ENCODE measurements around the gene BCAS1. TPM values are rescaled to one million over a fixed set of nuclear protein-coding genes. Genes with fewer than 3 reads are reported as not detected.
A peak's percentile ranks its signal among the peaks of the same experiment; 100 is the strongest.

The BCAS1 gene
- polyA plus RNA-seq, 1 of the 3 experiments (the other 2 are of a cell fraction), result not detected

GRCh38 chr20:53942472-53942816 lies 128.0 kb downstream of the BCAS1 start:
- H3K79me2 ChIP-seq (ENCODE audit: insufficient read depth), result no peaks in the 10 kb centered on the region
- H3K9ac ChIP-seq, result no peak overlapping the region
- CTCF ChIA-PET, result interaction anchor here (1.4 to 4.9 kb wide), 4 partner anchors 26 to 1630 kb away, joined by 3 to 46 read pairs (median 10); no protein-coding TSS in a partner anchor
- TF ChIP-seq TAF1 (IDR thresholded peaks at IDR 0.05; ENCODE audit: borderline replicate concordance, low read depth, low read length) (no peak), RXRA (IDR thresholded peaks at IDR 0.05; ENCODE audit: borderline replicate concordance, low read depth) (no peak), EZH2phosphoT487 (IDR thresholded peaks at IDR 0.05; ENCODE audit: borderline replicate concordance, low read depth) (no peak)
- TF ChIP-seq, protein P1, sequence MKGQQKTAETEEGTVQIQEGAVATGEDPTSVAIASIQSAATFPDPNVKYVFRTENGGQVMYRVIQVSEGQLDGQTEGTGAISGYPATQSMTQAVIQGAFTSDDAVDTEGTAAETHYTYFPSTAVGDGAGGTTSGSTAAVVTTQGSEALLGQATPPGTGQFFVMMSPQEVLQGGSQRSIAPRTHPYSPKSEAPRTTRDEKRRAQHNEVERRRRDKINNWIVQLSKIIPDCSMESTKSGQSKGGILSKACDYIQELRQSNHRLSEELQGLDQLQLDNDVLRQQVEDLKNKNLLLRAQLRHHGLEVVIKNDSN (IDR thresholded peaks at IDR 0.05; ENCODE audit: borderline replicate concordance, low read depth), result no peak
- DNase-seq, result no peak
- peaks cover 13 to 35% of the 10 kb centered on the region in 2 experiments for H3K4me1 ChIP-seq (ENCODE audit: control insufficient read depth in 1 of 2, insufficient read depth in 2 of 2, low read depth in 1 of 2, low read length in 1 of 2)
- 90% methylated on average over 6 of the region's 6 CpGs for WGBS (ENCODE audit: low lambda C conversion rate)
- H3K27me3 ChIP-seq (ENCODE audit: insufficient read depth), result no peaks in the 10 kb centered on the region
- POLR2A ChIA-PET, result no interaction called here
- H3K36me3 ChIP-seq (replicated peaks in 1 of 2; ENCODE audit: control insufficient read depth in 1 of 2, insufficient read depth in 2 of 2, low read length in 1 of 2), result no peaks in the 10 kb centered on the region
- H3K4me3 ChIP-seq (ENCODE audit: low read depth in 2 of 2, low read length in 1 of 2), result no peak overlapping the region
- peaks cover 28% of the 10 kb centered on the region for H3F3A ChIP-seq (replicated peaks; ENCODE audit: insufficient read depth)
- H3K27ac ChIP-seq (ENCODE audit: low read depth in 2 of 2, low read length in 1 of 2), result peak overlapping the region; percentile 60 to 93; a peak in 3 of 4 replicates
- H2AFZ ChIP-seq (ENCODE audit: low read depth), result peak overlapping the region; percentile 85
- H3K9me2 ChIP-seq, result no peaks in the 10 kb centered on the region
- H3K9me3 ChIP-seq, result no peaks in the 10 kb centered on the region
- H3K4me2 ChIP-seq, result no peak overlapping the region
- H4K20me1 ChIP-seq (ENCODE audit: insufficient read depth), result no peaks in the 10 kb centered on the region

DNA sequence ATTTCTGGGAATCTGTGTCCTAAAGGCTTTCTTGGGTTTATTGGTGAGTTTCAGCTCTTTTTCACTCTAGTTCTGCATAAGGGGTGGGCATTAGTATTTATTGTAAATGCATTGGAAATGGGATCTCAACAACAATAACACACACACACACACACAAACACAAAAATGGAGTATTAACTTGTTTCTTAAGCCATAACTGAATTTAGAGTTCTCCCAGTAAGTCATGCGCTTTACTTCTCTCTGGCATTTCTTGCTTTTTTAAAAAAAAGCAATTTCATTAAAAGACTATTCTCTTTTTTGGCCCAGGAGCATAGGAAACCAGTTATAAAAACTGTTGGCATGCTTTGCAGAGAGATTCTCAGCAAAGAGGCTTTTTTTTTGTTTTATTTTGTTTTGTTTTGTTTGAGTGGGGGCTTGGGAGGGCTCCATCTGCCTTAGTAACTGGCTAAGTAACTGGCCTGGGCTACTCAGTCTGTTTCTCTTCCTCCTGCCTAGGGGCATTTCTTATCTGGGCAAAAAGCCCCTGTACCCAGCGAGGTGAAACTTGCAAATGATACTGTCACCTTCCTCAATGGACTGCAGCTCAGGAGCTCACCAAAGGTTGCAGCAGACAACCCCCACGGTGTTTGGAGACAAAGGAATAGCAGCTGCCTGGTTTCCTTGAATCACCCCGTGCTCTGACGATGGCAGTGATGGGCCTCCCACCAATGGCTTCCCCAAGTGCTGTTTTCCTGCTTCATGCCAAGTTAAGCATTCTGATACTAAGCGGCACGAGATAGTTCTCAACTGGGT lies 128.5 kb downstream of the BCAS1 start:
- Histone ChIP-seq H4K20me1 (ENCODE audit: insufficient read depth) (no peaks in the 10 kb centered on the region), H3F3A (replicated peaks; ENCODE audit: insufficient read depth) (peaks cover 28% of the 10 kb centered on the region), H3K36me3 (replicated peaks in 1 of 2; ENCODE audit: control insufficient read depth in 1 of 2, insufficient read depth in 2 of 2, low read length in 1 of 2) (no peaks in the 10 kb centered on the region), H3K79me2 (ENCODE audit: insufficient read depth) (no peaks in the 10 kb centered on the region), H3K9me2 (no peaks in the 10 kb centered on the region), H3K4me1 (ENCODE audit: control insufficient read depth in 1 of 2, insufficient read depth in 2 of 2, low read depth in 1 of 2, low read length in 1 of 2) (peaks cover 13 to 35% of the 10 kb centered on the region in 2 experiments), H3K27ac (ENCODE audit: low read depth in 2 of 2, low read length in 1 of 2) (peak overlapping the region; percentile 60 to 93), H3K9me3 (no peaks in the 10 kb centered on the region), H2AFZ (ENCODE audit: low read depth) (peak overlapping the region; percentile 85), H3K9ac (peak overlapping the region; percentile 32; the same call in 1 of the 2 replicates), H3K4me3 (ENCODE audit: low read depth in 2 of 2, low read length in 1 of 2) (no peak overlapping the region), H3K4me2 (peak overlapping the region; percentile 17; the same call in 1 of the 2 replicates), H3K27me3 (ENCODE audit: insufficient read depth) (no peaks in the 10 kb centered on the region)
- no peak for DNase-seq
- WGBS (ENCODE audit: low lambda C conversion rate), result 93% methylated on average over 7 of the region's 7 CpGs
- POLR2A ChIA-PET, result interaction anchor here (0.7 kb wide), 1 partner anchor 348 kb away, joined by 3 read pairs; the partner anchor contains the start of gene ZNF217
- TF ChIP-seq RAD21 (IDR thresholded peaks at IDR 0.05; ENCODE audit: low read length) (no peak), RFX5 (IDR thresholded peaks at IDR 0.05; ENCODE audit: low read length) (no peak), ELF1 (IDR thresholded peaks at IDR 0.05) (no peak), TEAD4 (IDR thresholded peaks at IDR 0.05; ENCODE audit: borderline replicate concordance, insufficient read depth) (no peak), TAF1 (IDR thresholded peaks at IDR 0.05; ENCODE audit: borderline replicate concordance, low read depth, low read length) (no peak), JUND (IDR thresholded peaks at IDR 0.05) (no peak), EP300 (IDR thresholded peaks at IDR 0.05; ENCODE audit: borderline replicate concordance in 1 of 2, low read depth in 1 of 2, low read length in 1 of 2) (no peak)
- TF ChIP-seq, protein P2, sequence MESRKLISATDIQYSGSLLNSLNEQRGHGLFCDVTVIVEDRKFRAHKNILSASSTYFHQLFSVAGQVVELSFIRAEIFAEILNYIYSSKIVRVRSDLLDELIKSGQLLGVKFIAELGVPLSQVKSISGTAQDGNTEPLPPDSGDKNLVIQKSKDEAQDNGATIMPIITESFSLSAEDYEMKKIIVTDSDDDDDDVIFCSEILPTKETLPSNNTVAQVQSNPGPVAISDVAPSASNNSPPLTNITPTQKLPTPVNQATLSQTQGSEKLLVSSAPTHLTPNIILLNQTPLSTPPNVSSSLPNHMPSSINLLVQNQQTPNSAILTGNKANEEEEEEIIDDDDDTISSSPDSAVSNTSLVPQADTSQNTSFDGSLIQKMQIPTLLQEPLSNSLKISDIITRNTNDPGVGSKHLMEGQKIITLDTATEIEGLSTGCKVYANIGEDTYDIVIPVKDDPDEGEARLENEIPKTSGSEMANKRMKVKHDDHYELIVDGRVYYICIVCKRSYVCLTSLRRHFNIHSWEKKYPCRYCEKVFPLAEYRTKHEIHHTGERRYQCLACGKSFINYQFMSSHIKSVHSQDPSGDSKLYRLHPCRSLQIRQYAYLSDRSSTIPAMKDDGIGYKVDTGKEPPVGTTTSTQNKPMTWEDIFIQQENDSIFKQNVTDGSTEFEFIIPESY (IDR thresholded peaks at IDR 0.05; ENCODE audit: borderline replicate concordance, low read depth), result no peak
- CTCF ChIA-PET, result interaction anchor here (1.1 to 4.9 kb wide), 5 partner anchors 26 to 1629 kb away, joined by 3 to 46 read pairs (median 4); no protein-coding TSS in a partner anchor

Measured in SK-N-SH (cell line).